HG03064 (cell line): ENCODE results near the gene DPP6.
"Not testable (repeated sequence)": the region's sequence is repeated elsewhere in the genome, so short reads cannot be mapped to it uniquely, and the experiment has no call there.

Source experiments
- ATAC-seq: cut with Tn5 transposase; IDR thresholded peaks from one replicate; pipeline ENCODE4 v1.9.1; 2021; ENCODE audit warnings: low read depth; ENCODE audit not compliant: unreplicated experiment

DPP6 gene

DNA sequence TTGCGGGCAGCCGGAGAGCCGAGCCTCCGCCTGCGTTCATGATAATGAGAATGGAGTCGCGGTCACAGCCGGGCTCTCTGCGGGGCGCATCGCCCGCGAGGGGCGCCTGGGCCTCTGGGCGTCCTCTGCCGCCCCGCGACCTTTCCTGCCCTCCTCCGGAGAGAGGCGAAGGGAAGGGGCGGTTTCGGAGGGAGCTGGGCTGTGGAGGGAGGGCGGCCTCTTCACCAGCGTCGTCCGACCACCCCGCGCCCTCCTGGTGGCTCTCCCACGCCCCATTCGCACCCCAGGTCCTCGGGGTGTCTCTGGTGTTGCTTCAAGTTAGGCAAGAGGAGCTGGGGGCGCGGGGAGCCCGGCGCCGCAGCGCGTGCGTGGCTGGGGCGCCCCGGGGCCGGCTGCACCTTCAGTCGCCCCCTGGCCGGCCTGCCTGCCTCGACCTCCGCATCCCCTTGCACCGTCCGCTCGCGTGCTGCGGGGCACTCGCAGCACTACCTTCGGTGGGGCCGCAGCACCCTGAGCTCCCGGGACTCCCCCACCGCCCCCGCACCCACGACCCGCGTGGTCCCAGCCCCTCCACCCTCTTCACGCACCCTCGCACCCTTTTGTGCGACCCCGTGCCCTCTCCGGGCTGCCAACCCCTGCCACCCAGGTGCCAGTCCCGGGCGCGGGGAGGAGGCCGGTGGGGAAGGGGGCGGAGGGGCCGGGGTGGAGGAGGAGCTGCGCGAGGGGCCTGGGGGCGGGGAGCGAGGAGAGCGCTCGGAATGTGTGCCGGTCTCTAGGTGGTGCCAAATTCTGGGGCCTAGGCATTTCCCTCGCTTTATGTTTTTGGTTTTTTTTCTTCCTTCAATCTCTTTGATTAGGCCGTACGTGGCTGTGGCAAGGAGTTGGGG lies at the start of gene DPP6:
TSS of gene DPP6 (plus strand) at position 756 of the 887 bp plus-strand sequence.
- not testable (repeated sequence) for ATAC-seq

DNA sequence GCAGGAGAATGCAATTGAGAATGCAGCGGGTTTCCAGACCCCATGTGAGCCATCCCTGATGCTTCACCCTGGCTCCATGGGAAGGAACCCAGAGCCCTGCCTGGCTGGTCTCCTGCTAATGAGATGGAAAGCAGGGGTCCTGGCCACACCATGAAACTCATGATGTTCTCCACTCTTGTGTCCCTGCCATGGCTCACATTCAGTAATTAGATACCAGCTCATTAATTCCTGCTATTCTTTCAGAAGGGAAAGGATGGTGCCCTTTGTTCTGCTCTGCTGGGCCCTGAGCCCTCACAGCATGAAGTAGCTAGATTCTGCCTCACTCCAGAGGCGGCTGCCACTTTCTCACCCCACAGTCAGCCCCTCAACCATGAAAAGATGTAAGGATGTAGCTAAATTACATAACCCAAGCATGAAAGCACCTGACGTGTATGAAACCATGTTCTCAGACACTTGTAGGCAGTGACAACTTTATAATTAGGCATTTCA lies 42.7 kb upstream of the DPP6 start:
- ATAC-seq: not testable (repeated sequence)

DNA sequence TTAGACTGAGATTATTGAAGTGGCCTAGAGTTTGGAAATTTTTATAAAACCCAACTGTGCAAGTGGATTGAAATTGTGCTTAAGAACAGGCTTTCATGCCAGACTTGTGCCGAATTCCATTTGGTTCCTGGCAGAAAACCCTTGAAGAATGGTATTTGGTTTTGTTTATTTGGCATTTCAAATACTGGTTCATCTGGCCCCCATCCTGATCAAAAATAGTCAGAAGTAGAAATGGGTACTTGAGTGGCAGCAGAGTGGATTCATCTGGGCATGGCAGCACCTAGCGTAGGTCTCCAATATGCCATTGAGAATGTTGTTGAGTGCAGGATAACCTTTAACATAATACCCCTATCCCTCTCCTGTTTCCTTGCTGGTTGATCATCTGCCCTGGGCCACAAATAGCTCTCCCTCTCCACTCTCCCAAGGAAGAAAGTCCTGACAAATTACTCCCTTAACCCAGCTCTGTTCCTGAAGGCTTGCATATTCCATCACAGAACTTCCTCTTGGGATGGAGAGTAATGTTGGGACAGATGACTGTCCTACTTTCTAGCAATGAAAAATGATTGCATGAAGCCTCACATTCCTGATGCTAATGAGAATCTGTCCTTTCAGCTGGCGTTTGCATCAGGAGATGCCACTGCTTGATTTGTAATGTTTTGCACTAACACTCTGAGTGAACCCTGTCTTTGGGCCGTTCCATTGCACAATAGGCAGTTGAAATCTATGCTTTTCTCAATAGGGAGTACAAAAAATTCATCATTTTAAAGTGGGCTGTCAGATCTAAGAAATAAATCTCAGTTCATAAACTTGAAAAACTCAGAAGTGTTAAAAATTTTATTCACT lies 41.3 kb upstream of the DPP6 start:
- ATAC-seq: not testable (repeated sequence)

DNA sequence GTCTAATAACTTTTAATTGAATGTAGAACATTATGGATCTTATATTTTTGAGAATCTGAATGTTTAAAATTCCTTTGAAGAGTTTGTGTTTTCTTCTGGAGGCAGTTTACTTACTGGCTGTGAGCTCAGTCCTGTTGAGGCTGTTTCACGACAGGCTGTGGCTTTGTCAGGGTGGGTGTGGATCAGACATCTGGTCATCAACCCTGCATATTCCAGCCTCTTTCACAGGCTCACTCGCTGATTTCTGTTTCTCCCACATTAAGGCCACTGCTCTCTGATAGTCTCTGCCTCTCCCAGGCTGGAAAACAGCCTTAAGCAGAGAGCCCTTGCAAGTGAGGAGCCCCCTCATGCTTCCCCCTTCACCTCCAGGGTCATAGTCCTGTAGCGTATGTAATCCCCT lies 39.4 kb upstream of the DPP6 start:
- ATAC-seq: not testable (repeated sequence)

DNA sequence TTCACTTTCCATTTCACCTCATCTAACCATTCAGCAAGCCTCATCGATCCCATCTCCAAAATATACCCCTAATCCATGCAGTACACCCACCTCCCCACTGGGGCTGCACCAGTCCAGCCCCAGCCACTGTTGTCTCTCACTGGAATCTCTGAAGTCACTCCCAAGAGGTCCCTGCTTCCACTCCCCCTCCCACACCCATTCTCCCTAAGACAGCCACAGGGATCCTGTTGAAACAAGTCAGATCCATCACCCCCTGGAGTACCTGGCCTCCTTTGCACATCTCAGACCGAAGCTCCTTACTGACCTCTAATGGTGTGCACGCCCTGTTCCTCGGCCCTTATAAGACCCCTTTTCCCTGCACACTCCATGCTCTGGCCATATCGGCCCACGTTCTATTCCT lies 36.6 kb upstream of the DPP6 start:
- ATAC-seq: not testable (repeated sequence)

DNA sequence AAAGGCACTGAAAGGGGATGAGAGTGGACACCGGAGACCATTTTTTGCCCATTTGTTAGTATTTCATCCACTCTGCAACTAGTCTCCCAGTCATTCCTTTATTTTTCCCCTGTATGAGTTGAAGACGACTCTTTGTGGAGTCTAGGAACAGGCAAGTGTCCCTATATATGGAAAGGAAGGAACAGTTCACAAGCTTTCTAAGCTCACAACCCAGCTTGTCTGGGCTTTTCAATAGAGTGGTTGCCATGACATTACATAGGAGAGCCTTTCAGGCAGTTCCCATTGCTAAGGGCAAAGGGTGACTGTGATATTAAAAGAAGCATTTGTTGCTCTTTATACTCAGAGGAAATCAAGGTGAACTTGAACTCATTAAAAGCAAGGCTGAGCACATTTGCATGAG lies 33.8 kb upstream of the DPP6 start:
- ATAC-seq: not testable (repeated sequence)

DNA sequence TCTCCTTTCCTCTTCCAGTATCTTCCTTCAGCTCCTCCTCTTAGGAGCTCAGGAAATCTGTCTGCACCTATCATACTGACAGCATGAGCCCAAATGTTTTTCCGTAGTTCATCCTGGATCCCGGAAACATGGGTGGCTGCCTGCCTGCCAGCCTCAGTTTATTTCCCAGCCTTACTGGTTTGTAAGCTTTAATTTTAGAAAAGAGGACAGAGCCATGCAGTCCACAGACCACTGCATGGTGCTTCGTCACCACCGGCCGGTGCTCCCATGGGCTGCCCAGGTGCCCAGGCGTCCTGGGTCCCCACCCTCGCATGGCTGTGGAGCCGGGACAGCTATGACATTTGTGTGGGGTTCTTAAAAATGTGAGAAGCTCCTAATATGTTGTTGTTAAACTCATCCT lies 24.4 kb upstream of the DPP6 start:
- ATAC-seq: not testable (repeated sequence)

DNA sequence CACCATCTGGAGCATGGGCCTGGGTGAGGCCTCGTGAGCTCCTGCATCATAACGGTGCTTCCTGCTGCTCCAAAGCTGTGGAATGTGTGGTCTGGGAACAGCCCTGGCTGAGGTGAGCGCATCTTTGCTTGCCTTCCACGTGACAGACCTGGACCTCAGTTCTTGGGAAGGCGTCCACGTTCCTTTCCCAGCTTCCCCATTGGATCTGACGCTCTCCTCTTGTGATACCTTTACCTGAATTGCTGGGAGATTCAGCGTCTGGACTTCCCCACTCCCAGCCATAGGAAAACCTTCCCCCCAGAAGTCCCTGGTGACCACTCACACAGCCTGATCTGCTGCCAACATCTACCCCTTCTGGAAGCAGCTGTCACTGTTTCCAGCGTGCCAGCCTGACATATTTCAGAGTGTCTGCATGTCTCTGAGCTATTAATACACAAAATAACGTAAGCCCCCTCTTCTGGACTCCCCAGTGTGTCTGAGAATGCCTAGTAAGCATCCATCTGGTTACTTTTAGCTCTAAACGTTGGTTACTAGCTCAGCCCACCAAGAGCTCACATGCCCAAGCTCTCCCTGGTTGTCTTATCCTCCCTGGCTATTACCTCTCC lies 21.6 kb upstream of the DPP6 start:
- not testable (repeated sequence) for ATAC-seq

DNA sequence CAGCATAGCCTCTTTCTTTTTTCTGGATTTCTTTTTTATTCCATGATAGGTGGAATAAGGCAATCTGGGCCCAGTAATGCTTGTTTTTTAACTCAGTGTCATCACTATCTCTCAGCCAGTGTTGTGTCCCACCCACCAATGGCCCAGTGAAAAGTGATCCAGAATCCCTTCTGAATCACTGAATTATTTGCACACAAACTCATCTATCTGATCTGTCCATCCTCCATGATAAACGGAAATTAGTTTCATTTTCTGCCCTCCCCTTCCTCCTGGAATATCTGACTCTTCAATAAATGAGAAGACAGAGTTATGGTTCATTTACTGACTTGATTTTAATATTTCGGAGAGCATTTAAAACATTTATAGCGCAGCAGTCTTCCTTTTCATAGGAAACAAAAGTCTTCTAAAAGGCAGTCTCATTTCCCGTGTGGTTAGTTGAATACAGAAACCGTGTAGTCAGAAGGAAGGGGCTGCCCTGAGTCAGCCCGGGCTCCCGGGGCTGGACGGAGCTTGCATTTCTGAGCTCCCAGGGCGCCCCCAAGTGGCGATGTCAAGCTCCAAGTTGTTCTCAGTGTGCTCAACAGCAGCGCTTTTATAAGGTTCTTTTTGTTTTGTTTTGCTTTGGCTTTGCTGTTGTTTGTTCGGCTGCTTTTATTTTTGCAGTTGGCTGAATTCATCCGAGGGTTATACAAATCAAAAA lies 12.6 kb upstream of the DPP6 start:
- peak; percentile 85 for ATAC-seq

DNA sequence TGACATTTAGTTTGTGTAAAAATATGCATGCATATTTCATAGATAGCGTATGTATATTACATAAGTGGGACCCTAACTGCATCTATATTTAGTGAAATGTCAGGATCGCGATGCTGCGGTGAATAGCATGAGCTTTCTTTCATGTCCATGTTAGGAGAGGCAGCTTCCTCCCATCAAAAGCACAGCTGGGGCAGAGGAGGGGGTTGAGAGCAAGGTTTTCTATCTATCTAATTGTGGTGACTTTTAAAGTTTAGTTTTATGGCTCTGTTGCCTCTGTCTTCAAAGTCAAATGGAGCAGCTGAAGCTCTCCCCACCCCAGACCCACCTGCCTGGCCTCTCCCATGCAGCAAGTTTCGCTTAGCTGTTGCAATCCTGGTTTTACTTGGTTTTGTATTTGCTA lies 1.8 kb upstream of the DPP6 start:
- not testable (repeated sequence) for ATAC-seq

DNA sequence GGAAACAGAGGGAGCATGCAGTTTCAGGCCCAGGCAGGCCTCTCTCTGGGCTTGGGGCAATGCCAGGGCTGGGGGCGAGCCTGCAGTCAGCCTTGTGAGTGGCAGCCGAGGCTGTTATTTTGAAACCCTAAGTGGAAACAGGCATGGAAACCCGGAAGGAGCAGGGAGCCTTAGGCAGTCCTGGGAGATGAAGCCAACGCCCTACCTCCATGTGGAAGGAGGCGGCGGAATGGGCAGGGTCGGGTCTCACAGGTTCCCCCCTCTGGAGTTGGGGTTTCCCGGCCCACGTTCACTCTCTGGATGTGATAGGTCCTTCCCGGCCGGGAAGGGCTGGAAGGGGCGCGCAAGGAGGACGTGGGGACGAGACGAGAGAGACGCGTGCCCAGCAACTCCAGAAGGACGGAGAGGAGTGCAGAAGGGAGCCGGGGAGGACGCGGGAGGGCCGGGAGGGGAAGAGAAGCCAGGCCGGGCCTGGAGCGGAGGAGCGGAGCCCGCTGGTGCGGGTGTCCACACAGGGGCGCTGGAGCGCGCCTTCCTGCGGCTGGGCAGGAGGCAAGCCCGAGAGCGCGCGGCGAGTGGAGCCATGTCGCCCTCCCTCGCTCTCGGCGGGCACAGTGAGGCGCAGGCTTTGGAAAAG lies 1.1 kb upstream of the DPP6 start:
- not testable (repeated sequence) for ATAC-seq

DNA sequence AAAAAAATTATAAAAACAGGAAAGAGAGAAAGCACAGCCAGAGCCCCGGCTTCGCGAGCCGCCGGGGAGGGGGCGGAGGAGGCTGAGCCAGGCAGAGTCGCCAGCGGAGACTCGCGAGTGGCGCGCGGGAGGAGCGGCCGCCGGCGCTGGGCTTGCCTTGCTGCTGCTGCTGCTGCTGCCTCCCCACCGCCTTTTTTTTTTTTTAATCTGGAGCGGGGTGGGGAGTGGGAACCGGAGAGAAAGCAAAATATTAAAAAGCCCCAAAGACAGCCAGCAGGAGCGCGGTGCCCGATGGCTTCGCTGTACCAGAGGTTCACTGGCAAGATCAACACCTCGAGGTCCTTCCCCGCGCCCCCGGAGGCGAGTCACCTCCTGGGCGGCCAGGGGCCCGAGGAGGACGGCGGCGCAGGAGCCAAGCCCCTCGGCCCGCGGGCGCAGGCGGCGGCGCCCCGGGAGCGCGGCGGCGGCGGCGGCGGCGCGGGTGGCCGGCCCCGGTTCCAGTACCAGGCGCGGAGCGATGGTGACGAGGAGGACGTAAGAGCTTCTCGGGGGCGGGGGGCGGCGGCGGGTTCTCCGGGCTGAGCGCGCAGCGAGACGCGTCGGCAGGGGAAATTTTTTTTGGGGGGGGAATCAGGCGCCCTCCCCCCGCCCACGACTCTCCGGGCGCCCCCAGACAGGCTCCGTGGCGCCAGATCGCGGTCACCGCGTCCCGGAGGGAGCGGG lies 493 bp downstream of the DPP6 start:
- not testable (repeated sequence) for ATAC-seq

DNA sequence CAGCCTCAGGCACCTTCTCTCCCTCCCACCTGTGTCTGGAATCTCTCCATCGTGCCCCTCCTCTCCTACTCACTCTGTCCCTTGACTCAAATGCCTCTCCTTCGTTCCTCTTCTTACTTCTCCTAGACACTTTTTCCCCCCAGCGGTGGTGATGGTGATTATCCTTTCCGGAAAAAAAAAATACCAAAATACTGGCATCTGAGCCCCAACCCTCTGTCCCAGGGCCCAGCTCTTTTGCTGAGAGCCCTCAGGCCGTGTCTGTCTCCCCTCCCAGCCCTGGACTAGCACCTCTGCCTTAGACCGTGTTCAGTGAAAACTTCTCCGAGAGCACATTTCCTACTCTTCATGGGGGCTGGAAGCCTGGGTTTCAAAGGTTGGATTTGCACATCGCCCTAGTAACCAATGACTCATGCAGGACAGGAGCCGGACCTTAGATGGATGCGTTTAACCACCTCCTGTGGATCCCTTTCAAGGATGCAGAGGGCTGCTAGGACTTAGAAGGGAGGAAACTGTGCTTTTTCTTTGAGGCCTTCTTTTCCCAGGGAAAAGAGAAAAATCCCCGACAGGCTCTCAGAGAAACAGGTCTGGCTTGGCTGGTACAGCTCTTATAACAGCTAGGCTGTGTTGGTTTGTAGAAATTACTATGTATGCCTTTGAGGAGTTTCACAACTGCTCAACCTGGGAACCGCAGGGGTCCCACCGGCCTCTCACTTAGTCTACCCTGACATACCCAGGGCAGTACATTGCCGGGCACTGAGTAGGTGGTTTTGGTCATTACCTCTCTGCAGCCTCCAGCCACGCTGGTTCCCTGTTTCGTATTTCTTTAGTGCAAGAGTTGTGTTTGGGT lies 1.5 kb downstream of the DPP6 start:
- not testable (repeated sequence) for ATAC-seq

DNA sequence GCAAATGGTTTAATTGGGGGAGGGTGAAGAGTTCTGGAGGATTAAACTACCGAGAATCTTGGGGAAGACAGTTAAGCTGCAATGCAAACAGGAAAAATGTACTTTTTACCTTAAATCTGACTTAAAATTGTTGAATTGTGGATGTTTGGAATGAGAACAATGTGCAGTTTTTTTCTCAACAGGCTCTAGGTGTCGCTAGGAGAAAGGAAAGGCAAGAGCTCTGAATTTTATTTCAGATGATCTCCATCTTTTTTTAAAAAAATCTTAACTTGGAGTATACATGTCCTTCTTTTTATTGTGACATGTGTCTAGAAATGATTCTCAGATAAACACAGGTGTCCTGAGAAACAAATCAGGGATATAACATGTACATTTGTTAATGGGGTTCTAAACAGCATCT lies 2.5 kb downstream of the DPP6 start:
- ATAC-seq: not testable (repeated sequence)

DNA sequence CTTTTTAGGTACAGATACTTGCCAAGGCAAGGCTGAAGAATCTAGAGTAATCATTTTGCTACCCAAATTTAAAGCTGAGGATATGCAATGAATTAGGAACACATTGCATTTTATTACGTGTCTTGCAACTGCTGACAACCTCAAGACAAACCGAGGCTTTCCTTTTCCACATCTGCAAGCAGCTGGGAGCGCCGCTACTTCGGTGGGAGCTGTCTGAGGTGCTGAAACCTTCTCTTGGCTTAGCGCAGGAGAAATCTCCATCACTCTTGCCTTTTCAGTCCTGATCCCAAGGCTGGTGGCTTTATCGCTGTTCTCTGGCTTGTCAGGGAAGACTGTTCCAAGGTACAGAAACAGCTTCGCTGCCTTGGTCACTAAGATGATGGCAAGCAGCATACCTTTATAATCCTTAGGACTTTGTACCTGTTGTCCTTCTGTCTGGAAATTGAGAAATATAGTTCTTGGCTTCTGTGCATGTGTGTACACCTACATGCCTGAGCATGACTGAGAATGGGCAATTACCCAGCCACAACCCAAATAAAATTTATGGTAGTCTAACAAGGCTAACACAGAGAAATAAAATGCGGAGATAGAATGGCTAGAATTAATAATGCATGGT lies 3.4 kb downstream of the DPP6 start:
- not testable (repeated sequence) for ATAC-seq

DNA sequence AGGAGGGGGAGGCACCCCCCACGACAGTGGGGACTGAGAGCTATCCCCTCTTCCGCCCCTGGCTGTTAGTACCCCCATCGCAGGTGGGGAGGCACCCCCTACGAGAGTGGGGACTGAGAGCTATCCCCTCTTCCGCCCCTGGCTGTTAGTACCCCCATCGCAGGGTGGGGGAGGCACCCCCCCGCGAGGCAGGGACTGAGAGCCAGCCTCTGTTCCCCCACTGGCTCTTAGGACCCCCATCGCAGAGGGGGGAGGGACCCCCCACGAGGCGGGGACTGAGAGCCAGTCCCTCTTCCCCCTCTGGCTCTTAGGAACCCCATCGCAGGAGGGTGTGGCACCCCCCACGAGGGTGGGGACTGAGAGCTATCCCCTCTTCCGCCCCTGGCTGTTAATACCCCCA lies 6.6 kb downstream of the DPP6 start:
- ATAC-seq: not testable (repeated sequence)

DNA sequence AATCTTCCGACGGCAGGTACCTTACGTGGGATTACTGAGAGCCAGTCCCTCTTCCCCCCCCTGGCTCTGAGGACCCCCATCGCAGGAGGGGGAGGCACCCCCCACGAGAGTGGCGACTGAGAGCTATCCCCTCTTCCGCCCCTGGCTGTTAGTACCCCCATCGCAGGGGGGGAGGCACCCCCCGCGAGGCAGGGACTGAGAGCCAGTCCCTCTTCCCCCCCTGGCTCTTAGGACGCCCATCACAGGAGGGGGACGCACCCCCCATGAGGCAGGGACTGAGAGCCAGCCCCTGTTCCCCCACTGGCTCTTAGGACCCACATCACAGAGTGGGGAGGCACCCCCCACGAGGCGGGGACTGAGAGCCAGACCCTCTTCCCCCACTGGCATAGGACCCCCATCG lies 8.4 kb downstream of the DPP6 start:
- ATAC-seq: not testable (repeated sequence)

DNA sequence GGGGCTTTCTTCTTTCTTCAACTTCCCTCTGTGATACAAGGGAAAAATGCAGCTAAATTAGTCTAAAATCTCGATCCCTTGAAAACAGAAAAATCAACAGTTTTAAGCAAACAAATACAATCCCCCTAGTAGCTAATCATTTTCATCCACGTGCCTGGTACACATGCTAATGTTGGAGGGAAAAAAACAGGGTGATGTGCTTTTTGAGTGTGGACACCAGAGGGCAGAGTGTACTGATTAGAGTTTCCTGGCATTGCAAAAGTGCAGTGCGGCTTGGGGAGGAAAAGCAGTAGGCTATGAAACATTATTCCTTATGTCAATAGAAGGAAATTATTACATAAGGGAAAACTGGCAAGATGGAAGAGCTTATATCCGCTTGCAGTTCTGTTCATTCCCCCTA lies 19.6 kb downstream of the DPP6 start:
- not testable (repeated sequence) for ATAC-seq
